A549 (cell line): ENCODE results near the gene POLR3B.

Source experiments
- CEBPB ChIP-seq, 2 experiments: fragments of >200 bp in 1 of 2; sonication (Bioruptor Twin) in 1 of 2; formaldehyde crosslinking in 1 of 2; IDR thresholded peaks; 2 replicates each; pipeline ENCODE4 v1.6.1; 2012 to 2016
- CTCF ChIP-seq: fragments of >200 bp; sonication (Bioruptor Twin); formaldehyde crosslinking; IDR thresholded peaks from 3 replicates; pipeline ENCODE4 v1.5.1; 2016
- EP300 ChIP-seq, 2 experiments: fragments of >200 bp; sonication (Bioruptor Twin); formaldehyde crosslinking; IDR thresholded peaks; 2 replicates in 1 of 2; 3 replicates in 1 of 2; pipeline ENCODE4 v1.6.1; 2016 to 2017
- JUN ChIP-seq, 2 experiments: fragments of >200 bp; sonication (Bioruptor Twin); formaldehyde crosslinking; IDR thresholded peaks; 2 replicates in 1 of 2; 3 replicates in 1 of 2; pipeline ENCODE4 v1.6.1; 2016 to 2017
- MYC ChIP-seq: IDR thresholded peaks from 2 replicates; pipeline ENCODE4 v1.6.1; 2012; ENCODE audit warnings: mild to moderate bottlenecking, inconsistent platforms, low read length, improper control_type of control experiment, borderline replicate concordance
- POLR2A ChIP-seq: IDR thresholded peaks from 2 replicates; pipeline ENCODE4 v1.6.1; 2012; ENCODE audit warnings: mild to moderate bottlenecking, low read length
- RAD21 ChIP-seq, 2 experiments: fragments of >200 bp in 1 of 2; sonication (Bioruptor Twin) in 1 of 2; formaldehyde crosslinking in 1 of 2; IDR thresholded peaks in 1 of 2; conservative IDR thresholded peaks in 1 of 2; 2 replicates in 1 of 2; 3 replicates in 1 of 2; pipeline ENCODE4 v1.6.1; 2012 to 2018; ENCODE audit warnings: inconsistent platforms in 1 of 2
- USF2 ChIP-seq: fragments of 450-650 bp; IDR thresholded peaks from 2 replicates; pipeline ENCODE4 v1.6.1; 2014; ENCODE audit warnings: antibody characterized with exemption
- ZFP36 ChIP-seq: fragments of 450-650 bp; IDR thresholded peaks from 2 replicates; pipeline ENCODE4 v1.6.1; 2014; ENCODE audit warnings: borderline replicate concordance; ENCODE audit not compliant: partially characterized antibody

DNA sequence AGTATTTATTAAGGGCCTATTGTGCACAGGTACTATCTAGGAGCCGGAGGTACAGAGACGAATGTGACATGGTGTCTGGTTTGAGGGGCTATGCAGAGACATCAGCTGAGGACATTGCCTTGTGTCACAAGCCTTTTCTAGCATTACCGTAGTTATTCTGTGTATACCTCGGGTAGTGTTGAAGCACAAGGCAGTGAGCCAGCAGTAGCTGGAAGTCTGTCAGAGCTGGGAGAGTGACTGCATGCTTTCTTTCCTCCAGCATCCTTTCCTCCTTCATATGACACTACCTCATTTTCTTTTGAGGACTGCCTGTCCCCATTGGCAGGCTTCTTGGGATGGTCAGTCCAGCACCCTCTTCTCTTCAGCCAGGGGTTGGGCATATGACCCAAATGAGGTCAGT is 77.0 kb downstream of the POLR3B start:
- no peak for TF ChIP-seq MYC
- TF ChIP-seq EP300 (IDR thresholded peaks at IDR 0.05): no peak
- TF ChIP-seq CTCF: no peak
- no peak for TF ChIP-seq JUN (IDR thresholded peaks at IDR 0.05)
- TF ChIP-seq POLR2A: no peak
- no peak for TF ChIP-seq RAD21 (conservative IDR thresholded peaks at IDR 0.05 in 1 of 2, IDR thresholded peaks at IDR 0.05 in 1 of 2)
- TF ChIP-seq USF2: no peak
- TF ChIP-seq CEBPB (IDR thresholded peaks at IDR 0.05): no peak
- no peak for TF ChIP-seq ZFP36
